ENCODE measurements around the gene STARD13. TPM values are rescaled to one million over a fixed set of nuclear protein-coding genes. Genes with fewer than 3 reads are reported as not detected.

STARD13 gene, protein sequence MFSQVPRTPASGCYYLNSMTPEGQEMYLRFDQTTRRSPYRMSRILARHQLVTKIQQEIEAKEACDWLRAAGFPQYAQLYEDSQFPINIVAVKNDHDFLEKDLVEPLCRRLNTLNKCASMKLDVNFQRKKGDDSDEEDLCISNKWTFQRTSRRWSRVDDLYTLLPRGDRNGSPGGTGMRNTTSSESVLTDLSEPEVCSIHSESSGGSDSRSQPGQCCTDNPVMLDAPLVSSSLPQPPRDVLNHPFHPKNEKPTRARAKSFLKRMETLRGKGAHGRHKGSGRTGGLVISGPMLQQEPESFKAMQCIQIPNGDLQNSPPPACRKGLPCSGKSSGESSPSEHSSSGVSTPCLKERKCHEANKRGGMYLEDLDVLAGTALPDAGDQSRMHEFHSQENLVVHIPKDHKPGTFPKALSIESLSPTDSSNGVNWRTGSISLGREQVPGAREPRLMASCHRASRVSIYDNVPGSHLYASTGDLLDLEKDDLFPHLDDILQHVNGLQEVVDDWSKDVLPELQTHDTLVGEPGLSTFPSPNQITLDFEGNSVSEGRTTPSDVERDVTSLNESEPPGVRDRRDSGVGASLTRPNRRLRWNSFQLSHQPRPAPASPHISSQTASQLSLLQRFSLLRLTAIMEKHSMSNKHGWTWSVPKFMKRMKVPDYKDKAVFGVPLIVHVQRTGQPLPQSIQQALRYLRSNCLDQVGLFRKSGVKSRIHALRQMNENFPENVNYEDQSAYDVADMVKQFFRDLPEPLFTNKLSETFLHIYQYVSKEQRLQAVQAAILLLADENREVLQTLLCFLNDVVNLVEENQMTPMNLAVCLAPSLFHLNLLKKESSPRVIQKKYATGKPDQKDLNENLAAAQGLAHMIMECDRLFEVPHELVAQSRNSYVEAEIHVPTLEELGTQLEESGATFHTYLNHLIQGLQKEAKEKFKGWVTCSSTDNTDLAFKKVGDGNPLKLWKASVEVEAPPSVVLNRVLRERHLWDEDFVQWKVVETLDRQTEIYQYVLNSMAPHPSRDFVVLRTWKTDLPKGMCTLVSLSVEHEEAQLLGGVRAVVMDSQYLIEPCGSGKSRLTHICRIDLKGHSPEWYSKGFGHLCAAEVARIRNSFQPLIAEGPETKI
- 1.3 TPM for polyA plus RNA-seq (2013, experiment 1 of 4)
- 2.0 TPM for polyA plus RNA-seq (2013, experiment 2 of 4)
- polyA plus RNA-seq (2013, experiment 3 of 4), result 1.4 TPM
- 1.4 TPM for polyA plus RNA-seq (2013, experiment 4 of 4)

DNA sequence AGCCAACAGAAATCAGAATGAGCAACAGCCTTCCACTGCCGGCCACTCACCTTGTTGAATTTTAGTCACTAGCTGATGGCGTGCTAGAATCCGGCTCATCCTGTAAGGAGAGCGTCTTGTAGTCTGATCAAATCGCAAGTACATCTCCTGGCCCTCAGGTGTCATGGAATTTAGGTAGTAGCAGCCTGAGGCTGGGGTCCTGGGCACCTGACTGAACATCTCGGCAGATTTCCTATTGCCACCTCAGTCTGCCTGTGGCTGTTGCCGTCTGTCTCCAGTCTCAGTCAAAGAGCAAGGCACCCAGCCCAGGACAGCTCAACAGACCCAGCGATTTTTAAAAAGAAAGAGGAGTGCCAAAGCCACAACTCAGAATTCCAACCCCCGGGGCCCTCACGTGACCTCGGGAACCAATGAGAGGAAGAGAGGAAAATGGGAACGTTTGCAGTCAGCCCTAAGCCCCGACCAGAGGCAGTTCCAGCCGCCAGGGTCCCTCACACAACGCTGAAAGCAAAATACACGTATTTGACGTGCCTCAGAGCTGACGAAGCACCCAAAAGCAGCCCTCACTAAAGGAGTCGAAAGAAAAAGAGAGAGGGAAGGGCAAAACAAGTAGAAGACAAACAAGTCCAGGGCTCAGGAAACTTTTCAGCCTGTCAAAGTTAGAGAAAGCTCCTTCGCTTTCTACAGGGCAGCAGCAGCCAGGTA lies at the start of gene STARD13:
STARD13 (minus strand) TSS at position 336 of the 705 bp plus-strand sequence; CDS start at position 219, 117 bp downstream.
- WGBS, 2 experiments, result 14 to 15% methylated on average over 20 of the region's 20 CpGs
- Histone ChIP-seq H3K4me1 (ENCODE audit: control insufficient read depth, insufficient read depth, low read length) (no peaks in the 10 kb centered on the region), H3K4me3 (ENCODE audit: insufficient read depth, low read depth, low read length) (peak within 1 kb of the TSS; percentile 27), H3K36me3 (ENCODE audit: control insufficient read depth, insufficient read depth, low read length) (no peaks in the 10 kb centered on the region), H3K27me3 (ENCODE audit: control insufficient read depth, insufficient read depth, low read length, poor library complexity, severe bottlenecking) (no peaks in the 10 kb centered on the region), H3K27ac (ENCODE audit: insufficient read depth, low read depth, low read length, poor library complexity, severe bottlenecking) (peak within 1 kb of the TSS; percentile 65), H3K9me3 (ENCODE audit: control insufficient read depth, low read length) (no peaks in the 10 kb centered on the region)

DNA sequence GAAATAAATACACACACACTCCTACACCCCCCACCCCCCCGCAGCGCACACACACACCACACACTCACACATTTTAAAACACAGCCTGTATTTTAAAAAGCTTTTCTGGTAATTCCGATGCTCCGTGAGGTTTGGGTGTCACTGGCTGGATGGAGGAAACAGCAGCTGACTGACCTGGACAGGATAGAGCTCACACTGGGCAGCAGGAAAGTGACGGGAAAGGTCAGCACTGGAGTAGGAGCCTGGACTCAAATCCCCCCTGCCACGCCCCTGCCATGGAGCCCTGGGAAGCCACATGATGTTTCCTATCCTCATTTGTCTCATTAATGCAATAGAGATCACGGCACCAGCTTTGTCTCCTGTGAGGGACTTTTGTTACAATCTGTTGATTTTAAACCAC lies 49.3 kb upstream of the STARD13 start:
- 88 to 93% methylated on average over 6 to 7 of the region's 7 CpGs for WGBS, 2 experiments

DNA sequence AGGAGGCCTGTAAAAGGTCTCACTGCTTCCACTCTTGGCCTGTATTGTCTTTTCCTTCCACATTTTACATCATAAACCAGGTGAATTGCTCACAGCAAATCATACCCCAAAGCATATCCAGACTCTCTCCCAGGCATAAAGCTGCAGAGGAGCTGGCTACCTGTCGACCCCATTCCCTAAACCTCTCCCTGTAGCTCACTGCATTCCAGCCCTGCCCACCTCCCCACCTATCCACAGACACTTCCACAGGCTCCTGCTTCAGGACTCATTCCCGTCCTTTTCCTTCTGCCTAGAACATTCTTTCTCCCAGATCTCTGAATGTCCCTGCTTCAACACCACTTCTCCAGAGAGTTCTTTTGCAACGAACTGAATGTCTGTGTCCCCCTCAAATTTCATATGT lies 46.4 kb upstream of the STARD13 start:
- H3K4me3 ChIP-seq (ENCODE audit: insufficient read depth, low read depth, low read length), result no peak overlapping the region
- 58 to 64% methylated on average over 3 of the region's 3 CpGs for WGBS, 2 experiments
- H3K36me3 ChIP-seq (ENCODE audit: control insufficient read depth, insufficient read depth, low read length), result no peaks in the 10 kb centered on the region
- H3K27me3 ChIP-seq (ENCODE audit: control insufficient read depth, insufficient read depth, low read length, poor library complexity, severe bottlenecking), result no peaks in the 10 kb centered on the region
- H3K4me1 ChIP-seq (ENCODE audit: control insufficient read depth, insufficient read depth, low read length), result no peaks in the 10 kb centered on the region
- no peaks in the 10 kb centered on the region for H3K9me3 ChIP-seq (ENCODE audit: control insufficient read depth, low read length)
- no peak overlapping the region for H3K27ac ChIP-seq (ENCODE audit: insufficient read depth, low read depth, low read length, poor library complexity, severe bottlenecking)

More for the DNA sequence above, 49.3 kb upstream of the STARD13 start:
- H3K4me1 ChIP-seq (ENCODE audit: control insufficient read depth, insufficient read depth, low read length), result no peaks in the 10 kb centered on the region
- H3K27me3 ChIP-seq (ENCODE audit: control insufficient read depth, insufficient read depth, low read length, poor library complexity, severe bottlenecking), result no peaks in the 10 kb centered on the region
- H3K27ac ChIP-seq (ENCODE audit: insufficient read depth, low read depth, low read length, poor library complexity, severe bottlenecking), result no peak overlapping the region
- no peaks in the 10 kb centered on the region for H3K36me3 ChIP-seq (ENCODE audit: control insufficient read depth, insufficient read depth, low read length)
- H3K4me3 ChIP-seq (ENCODE audit: insufficient read depth, low read depth, low read length), result no peak overlapping the region
- H3K9me3 ChIP-seq (ENCODE audit: control insufficient read depth, low read length), result no peaks in the 10 kb centered on the region

DNA sequence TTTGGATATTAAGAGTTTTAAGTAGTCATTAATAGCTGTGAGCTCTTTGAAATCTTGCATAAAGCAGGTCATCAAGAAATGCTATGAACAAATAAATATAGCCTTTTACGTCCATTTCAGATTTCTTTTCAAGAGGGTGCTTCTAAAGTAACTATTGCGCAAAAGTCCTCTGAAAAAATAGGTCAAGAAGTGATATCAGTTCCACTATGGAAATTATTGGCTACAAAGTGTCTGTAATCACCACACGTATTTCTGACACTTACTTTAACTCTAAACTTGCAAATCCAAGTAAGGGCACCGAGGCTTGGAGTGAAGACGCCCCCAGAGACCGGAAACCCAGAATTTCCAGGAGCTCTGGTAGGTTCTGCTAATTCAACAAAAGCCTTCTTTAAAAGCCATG lies 44.9 kb upstream of the STARD13 start:
- no peaks in the 10 kb centered on the region for H3K27me3 ChIP-seq (ENCODE audit: control insufficient read depth, insufficient read depth, low read length, poor library complexity, severe bottlenecking)
- 83 to 89% methylated on average over 6 of the region's 6 CpGs for WGBS, 2 experiments
- no peaks in the 10 kb centered on the region for H3K9me3 ChIP-seq (ENCODE audit: control insufficient read depth, low read length)

DNA sequence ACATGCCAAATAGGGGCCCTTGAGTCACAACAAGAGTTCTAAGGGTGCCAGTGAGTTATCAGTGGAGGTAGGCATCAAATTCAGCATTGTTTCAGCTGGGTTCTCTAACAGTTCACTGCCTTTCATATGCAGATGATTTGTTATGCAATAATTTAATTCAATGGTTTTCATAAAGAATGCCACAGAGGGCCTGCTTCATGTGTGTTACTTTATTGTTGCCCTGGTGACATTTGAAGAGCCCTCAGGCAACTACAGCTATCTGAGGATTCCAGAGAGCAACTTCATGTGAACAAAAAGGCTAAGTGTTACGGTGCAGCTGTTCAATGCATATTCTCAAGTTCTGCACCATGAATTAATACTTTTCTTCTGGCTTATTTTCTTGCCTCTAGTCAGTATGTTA lies 43.1 kb upstream of the STARD13 start:
- Histone ChIP-seq H3K27ac (ENCODE audit: insufficient read depth, low read depth, low read length, poor library complexity, severe bottlenecking) (no peak overlapping the region), H3K27me3 (ENCODE audit: control insufficient read depth, insufficient read depth, low read length, poor library complexity, severe bottlenecking) (no peaks in the 10 kb centered on the region), H3K4me1 (ENCODE audit: control insufficient read depth, insufficient read depth, low read length) (no peaks in the 10 kb centered on the region), H3K9me3 (ENCODE audit: control insufficient read depth, low read length) (no peaks in the 10 kb centered on the region), H3K4me3 (ENCODE audit: insufficient read depth, low read depth, low read length) (no peak overlapping the region), H3K36me3 (ENCODE audit: control insufficient read depth, insufficient read depth, low read length) (no peaks in the 10 kb centered on the region)
- 89 to 100% methylated on average over 1 of the region's 1 CpG for WGBS, 2 experiments

More for the DNA sequence above, 44.9 kb upstream of the STARD13 start:
- no peaks in the 10 kb centered on the region for H3K4me1 ChIP-seq (ENCODE audit: control insufficient read depth, insufficient read depth, low read length)
- H3K27ac ChIP-seq (ENCODE audit: insufficient read depth, low read depth, low read length, poor library complexity, severe bottlenecking), result no peak overlapping the region
- H3K36me3 ChIP-seq (ENCODE audit: control insufficient read depth, insufficient read depth, low read length), result no peaks in the 10 kb centered on the region
- H3K4me3 ChIP-seq (ENCODE audit: insufficient read depth, low read depth, low read length), result no peak overlapping the region

DNA sequence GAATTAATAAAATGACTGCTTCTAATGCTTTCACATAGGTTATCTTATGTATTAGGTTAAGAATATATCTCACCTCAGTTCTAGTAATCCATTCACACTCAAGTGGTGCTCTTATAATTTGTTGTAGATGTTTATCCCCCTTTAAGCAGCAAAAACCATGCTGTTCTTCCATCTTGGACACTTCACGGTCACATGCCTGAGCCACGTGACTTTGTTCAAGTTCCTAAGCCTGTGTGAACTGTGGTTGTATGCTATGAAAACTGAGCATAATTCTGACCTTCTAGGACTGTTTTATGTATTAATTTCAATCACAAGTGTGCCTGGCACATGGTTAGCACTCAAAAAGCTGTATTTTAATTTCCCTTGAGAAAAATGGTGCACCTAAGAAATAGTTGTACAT lies 41.2 kb upstream of the STARD13 start:
- no peaks in the 10 kb centered on the region for H3K36me3 ChIP-seq (ENCODE audit: control insufficient read depth, insufficient read depth, low read length)
- no peaks in the 10 kb centered on the region for H3K27me3 ChIP-seq (ENCODE audit: control insufficient read depth, insufficient read depth, low read length, poor library complexity, severe bottlenecking)
- WGBS, 2 experiments, result 96 to 100% methylated on average over 2 of the region's 2 CpGs
- no peak overlapping the region for H3K4me3 ChIP-seq (ENCODE audit: insufficient read depth, low read depth, low read length)
- no peaks in the 10 kb centered on the region for H3K9me3 ChIP-seq (ENCODE audit: control insufficient read depth, low read length)
- no peaks in the 10 kb centered on the region for H3K4me1 ChIP-seq (ENCODE audit: control insufficient read depth, insufficient read depth, low read length)
- no peak overlapping the region for H3K27ac ChIP-seq (ENCODE audit: insufficient read depth, low read depth, low read length, poor library complexity, severe bottlenecking)

DNA sequence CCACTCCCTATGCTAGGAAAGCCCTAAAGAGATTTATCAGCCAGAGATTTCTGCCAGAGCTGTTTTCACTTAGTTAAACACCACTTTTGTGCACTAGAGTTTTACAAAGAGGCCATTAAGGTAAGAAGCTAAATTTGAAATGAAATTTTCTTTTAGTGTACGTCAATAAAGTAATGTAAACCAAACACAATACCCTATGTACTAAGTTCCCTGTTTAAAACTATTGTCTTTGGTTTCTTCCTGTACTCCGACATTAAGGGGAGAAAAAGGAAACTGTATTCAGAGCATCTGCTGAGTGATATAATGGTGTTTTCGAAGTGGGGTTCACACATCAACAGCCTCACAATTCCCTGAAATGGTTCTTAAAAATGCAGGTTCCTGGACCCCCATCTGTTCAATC lies 40.7 kb upstream of the STARD13 start:
- Histone ChIP-seq H3K4me3 (ENCODE audit: insufficient read depth, low read depth, low read length) (no peak overlapping the region), H3K36me3 (ENCODE audit: control insufficient read depth, insufficient read depth, low read length) (no peaks in the 10 kb centered on the region), H3K9me3 (ENCODE audit: control insufficient read depth, low read length) (no peaks in the 10 kb centered on the region), H3K27ac (ENCODE audit: insufficient read depth, low read depth, low read length, poor library complexity, severe bottlenecking) (no peak overlapping the region), H3K27me3 (ENCODE audit: control insufficient read depth, insufficient read depth, low read length, poor library complexity, severe bottlenecking) (no peaks in the 10 kb centered on the region), H3K4me1 (ENCODE audit: control insufficient read depth, insufficient read depth, low read length) (no peaks in the 10 kb centered on the region)
- 100% methylated on average over 1 of the region's 3 CpGs for WGBS, 2 experiments

DNA sequence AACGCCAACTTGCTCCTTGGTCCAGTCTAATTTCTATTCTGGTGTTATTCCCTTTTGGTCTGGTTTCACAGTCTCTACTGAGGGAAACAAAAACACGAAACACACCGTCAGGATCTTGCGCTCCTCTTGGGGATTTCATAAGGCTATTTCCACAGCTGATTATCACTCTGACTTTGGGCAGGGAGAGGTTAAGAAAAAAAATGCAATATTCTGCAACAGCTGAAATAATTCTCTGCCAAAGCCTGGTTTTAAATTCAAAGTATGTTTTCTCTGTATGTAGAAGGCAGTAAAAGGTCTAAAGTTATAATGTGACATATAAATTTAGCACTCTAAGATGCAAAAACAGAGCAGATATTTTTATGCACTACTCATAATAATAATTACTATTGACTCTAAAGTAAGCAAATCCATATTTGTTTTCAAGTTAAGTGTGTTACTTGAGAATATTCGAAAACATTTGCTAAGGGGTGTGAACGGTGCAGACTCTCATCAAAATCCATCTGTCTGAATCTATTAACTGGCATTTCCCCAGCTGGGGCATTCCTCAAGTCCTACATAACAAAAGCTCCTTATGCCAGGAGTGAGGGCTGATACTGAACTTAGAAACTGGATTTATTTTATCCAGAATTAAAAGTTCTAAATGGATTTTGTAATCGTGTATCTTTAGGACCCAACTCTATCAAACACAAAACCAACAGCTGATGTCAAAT lies 38.4 kb upstream of the STARD13 start:
- Histone ChIP-seq H3K9me3 (ENCODE audit: control insufficient read depth, low read length) (no peaks in the 10 kb centered on the region), H3K4me3 (ENCODE audit: insufficient read depth, low read depth, low read length) (no peak overlapping the region), H3K27ac (ENCODE audit: insufficient read depth, low read depth, low read length, poor library complexity, severe bottlenecking) (no peak overlapping the region), H3K4me1 (ENCODE audit: control insufficient read depth, insufficient read depth, low read length) (no peaks in the 10 kb centered on the region), H3K36me3 (ENCODE audit: control insufficient read depth, insufficient read depth, low read length) (no peaks in the 10 kb centered on the region), H3K27me3 (ENCODE audit: control insufficient read depth, insufficient read depth, low read length, poor library complexity, severe bottlenecking) (no peaks in the 10 kb centered on the region)
- WGBS, 2 experiments, result 91 to 97% methylated on average over 5 to 7 of the region's 7 CpGs

DNA sequence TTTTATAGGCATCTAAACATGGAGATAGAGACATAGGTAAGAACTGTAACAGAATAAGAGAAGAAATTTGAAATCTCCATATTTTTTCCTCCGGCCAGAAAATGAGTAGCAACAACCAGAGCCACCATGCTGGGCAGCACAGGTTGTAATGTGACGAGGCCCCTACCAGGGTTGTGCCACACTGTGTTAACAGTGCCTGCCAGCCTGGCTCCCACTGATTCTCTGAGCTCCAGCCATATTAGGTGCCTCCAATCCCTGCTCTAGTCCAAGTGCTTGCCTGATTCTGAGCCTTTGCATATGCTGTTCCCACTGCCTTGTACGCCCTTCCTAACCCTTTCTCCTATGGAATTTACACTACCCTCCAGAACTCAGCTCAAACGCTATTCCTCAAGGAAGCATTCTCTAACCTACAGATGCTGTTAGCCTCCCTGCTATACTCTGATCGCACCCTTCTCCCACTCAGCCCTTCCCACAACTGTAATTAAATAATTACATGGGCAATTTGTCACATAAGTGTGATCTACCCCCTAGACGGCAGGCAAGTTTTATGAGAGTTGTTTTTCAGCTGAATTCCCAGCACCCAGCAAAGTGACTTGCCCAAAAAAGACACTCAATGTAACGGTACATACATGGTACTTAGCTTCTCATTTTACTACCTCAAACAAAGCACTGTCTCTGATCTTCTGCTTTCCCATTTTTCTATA lies 37.6 kb upstream of the STARD13 start:
- H3K4me3 ChIP-seq (ENCODE audit: insufficient read depth, low read depth, low read length), result no peak overlapping the region

More for the DNA sequence above, 37.6 kb upstream of the STARD13 start:
- Histone ChIP-seq H3K9me3 (ENCODE audit: control insufficient read depth, low read length) (no peaks in the 10 kb centered on the region), H3K27me3 (ENCODE audit: control insufficient read depth, insufficient read depth, low read length, poor library complexity, severe bottlenecking) (no peaks in the 10 kb centered on the region), H3K36me3 (ENCODE audit: control insufficient read depth, insufficient read depth, low read length) (no peaks in the 10 kb centered on the region), H3K27ac (ENCODE audit: insufficient read depth, low read depth, low read length, poor library complexity, severe bottlenecking) (no peak overlapping the region), H3K4me1 (ENCODE audit: control insufficient read depth, insufficient read depth, low read length) (no peaks in the 10 kb centered on the region)
- WGBS, 2 experiments, result 91 to 96% methylated on average over 7 of the region's 7 CpGs
